ENCODE results near the gene REEP3.

The REEP3 gene

DNA sequence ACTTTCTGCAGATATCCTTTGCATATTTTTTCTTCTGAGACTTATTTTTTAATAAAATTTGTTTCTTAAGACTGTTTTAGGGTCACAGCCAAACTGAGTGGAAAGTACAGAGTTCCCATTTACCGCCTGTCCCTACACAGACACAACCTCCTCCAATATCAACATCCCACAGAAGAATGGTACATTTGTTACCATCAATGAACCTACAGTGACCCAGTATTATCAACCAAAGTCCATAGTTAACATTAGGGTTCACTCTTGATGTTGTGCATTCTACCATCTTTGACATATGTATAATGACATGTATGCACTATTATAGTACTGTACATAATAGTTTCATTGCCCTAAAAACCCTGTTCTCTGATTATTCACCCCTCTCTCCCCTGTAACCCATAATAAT lies 14.6 kb upstream of the REEP3 start:
- no peak for DNase-seq (ENCODE audit: low spot score)

DNA sequence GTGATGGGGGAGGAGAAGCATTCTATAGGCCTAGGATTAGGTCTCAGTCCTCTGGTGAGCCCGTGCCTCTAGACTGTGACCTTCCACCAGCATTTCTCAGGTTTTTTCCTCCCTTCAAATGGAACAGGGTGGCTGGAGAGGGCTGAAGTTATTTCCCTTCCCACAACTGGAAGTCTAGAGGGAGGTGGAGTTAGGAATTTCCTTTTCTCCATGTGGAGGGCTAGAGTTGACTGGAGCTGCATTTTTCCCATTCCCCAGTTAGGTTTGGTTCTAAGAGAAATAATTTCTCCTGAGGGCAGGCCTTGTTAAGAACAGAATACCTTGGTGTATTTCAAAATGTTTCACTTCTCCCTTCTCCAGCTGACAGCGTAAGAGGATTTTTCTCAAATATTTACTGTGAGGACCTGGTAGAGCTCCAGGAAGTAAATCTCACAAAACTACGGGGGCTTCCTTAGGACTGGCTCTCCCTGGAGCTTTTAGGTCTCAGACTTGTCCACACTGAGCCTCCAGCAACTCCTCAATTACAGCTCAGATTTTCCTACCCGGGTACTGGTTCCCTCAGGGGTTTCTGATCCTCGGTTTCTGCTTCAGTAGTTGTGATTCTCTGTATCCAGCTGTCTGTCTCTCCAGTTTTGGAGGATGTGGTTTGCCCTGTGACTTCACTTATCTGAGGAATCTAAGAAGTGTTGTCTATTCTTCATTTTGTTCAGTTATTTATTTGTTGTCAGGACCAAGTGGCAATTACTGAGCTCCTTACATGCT lies 6.0 kb upstream of the REEP3 start:
- no peak for DNase-seq (ENCODE audit: low spot score)

DNA sequence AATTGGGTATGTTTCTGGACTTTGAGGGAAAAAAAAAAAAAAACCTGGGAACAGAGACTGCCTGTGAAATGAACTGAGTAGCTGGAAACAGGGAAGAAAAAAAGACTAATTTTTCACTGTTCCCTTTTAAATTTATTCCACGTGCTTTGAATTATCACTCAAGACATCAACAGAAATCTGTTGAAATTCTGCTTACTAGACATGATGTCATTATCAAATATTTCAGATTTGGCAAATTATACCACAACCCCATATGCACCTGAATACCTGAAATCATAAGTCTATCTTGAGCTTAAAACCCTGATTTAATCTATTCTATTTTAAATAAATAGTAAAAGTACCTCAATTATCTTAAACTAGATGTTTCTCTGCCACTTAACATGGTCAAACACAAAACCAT lies 5.0 kb upstream of the REEP3 start:
- no peak for DNase-seq (ENCODE audit: low spot score)

DNA sequence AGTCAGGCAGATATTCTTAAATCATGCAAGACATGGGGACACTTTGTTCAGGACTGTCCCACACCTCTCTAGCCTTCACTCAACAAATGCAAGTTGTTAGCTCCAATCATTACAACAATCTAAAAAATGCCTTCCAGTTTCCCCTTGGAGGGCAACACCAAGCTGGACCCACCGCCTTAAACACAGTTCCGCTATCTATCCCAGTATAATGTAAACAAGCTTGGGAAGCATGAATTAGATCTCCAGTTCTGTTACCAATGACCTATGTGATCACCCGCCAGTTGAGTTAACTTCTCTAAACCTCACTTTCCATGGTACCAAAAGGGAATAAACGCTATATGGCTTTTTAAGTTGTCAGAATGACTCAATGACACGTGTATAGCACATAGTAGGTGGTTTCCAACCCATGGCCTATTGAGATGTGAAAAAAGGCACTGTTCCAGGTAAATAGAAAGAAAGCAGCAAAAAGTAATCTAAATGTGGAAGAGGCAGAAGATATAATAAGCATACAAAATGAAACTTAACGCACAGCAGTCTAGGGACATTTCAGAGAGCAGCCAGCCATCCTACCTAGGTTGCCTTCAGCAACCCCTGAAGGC lies 2.4 kb upstream of the REEP3 start:
- DNase-seq (ENCODE audit: low spot score), result no peak

DNA sequence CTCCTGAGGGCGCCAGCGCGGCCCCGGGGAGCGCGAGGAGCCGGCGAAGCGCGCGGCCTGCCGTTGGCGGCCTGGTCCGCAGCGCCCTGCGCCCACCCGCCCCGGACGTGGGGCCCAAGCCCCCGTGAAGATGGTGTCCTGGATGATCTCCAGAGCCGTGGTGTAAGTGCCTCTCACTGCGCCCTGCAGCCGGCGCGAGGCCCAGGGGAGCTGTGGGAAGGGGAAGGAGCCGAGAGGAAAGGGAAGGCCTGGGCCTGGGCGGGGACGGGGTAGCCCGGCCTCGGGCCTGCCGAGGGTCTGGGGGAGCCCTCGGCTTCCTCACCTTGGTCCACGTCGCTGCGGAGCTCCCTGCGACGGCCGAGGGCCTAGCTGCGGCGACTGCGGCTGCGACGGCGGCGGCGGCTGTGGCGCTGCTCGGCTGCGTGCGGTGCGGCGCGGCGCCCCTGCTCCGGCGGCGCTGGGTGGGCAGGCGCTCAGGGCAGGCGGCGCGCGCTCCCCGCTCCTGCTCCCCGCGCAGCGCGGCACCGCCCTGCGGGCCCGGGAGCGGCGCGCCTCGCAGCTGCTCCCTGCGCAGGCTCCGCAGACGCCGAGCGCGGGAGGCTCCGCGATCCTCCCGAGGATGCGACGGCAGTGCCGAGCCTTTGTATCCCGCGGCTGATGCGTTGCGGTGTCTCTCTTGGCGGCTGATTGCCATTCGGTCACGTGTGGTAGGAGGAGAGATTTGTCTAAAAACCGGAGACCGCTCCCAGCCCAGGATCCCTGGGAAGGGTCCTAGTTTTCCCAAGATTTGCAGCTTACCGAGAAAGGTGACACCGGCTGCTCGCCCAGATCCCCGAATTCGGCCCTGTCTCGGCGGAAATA lies 445 bp downstream of the REEP3 start:
- DNase-seq (ENCODE audit: low spot score), result peak; percentile 86

DNA sequence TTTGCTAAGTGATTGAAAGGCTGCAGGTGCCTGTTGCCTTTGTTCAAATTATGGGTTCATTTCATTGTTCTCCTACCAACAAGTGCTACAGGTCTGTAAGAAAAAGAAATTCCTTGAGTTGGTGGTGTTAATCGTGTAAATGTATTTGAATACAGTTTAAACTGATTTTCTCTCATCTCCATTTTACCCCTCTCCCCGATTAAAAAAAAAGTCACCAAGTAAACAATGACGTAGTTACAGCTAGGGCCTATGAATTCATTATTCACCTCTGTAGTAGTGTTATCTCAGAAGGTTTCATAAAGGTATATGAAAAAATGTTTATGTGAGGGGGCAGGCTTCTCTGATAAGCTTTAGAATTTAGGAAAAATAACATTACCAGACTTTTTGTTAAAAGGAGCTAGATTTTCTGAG lies 1.1 kb downstream of the REEP3 start:
- peak; percentile 23 for DNase-seq (ENCODE audit: low spot score)

DNA sequence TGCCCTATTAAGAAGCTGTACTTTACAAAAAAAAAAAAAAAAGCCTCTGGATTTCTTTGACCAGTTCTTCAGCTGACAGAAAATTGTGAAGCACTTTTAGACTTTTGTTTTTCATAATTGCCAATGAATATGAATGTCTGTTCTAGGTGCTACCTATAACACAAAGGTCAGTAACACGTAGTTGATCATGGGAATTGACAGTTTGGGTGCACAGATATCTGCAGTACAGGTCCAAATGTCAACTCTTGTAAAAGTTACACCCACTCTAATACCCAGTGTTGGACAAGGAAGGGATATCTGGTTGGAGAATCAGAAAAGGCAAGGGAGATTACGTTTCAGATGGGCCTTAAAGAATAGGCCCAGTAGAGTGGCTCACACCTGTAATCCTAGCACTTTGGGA lies 1.8 kb downstream of the REEP3 start:
- DNase-seq (ENCODE audit: low spot score), result no peak

DNA sequence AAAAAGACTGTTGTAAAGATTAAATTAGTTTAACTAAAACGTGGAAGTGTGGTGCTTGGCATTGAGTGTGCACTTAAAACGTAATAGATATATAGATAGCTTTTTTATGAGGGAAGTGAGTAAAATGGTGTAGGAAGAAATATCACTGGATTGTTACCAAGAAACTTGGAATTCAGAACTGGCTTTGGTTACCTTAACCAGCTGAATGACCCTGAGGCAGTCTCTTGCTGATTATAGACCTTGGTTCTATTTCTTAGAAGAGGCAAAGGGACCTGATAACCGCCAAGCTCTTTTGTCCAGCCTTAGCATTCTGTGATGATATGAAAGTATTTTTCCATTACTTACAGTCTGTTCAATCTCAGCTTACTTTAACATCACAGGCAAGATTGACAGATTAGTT lies 3.8 kb downstream of the REEP3 start:
- no peak for DNase-seq (ENCODE audit: low spot score)

DNA sequence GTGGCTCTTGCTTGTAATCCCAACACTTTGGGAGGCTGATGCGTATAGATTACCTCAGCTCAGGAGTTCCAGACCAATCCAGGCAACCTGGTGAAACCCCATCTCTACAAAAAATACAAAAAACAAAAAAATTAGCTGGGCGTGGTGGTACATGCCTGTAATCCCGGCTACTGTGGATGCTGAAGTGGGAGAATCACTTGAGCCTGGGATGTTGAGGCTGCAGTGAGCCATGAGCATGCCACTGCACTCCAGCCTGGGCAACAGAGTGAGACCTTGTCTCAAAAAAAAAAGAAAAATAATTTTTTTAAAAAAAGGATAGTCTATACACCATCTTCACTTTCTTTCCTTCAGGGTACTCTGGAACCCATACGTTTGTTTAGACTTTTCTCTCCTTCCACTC lies 6.2 kb downstream of the REEP3 start:
- no peak for DNase-seq (ENCODE audit: low spot score)

DNA sequence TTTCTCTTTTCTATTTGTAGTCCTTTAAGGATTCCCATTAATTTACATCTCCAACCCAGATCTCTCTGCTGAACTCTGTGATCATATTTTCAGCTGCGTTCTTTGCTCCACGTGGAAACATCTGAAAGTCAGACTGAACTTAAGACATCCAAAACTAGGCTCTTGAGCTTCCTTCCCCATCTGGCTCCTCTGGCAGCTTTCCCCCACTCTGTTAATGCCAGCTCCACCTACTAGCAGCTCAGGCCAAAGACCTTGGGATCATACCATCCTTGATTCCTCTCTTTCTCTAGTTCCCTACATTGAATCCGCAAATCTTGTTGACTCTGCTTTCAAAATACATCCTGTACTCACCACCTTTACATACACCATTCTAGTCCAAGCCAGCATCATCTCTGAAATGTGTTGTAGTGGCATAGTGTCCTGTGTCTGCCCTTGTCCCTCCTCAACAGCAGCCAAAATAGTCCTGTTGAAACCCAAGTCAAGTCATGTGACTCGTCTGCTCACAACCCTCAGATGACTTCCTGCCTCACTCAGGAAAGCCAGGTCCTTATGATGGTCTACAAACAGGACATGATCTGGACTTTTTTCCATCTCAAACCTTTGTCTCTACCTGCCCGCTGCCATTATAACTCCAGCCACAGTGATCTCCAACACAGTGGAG lies 7.0 kb downstream of the REEP3 start:
- DNase-seq (ENCODE audit: low spot score), result no peak

DNA sequence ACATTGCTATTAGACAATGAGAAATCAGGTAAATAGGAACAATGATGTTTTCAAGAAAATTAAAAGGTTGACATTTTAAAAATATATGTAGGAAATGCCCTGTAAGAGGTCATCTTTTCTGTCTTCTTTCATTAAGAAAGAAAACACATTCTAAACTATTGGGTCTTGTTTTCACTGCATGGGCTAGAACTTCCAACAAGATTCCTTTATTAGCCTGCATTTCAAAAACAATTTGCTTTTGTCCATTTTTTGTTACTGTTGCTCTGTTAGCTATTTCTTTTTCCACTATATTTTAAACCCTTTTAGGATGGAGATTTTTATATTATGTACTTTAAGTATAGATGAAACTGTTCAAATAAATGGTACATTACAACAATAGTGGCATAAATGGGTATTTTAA lies 9.2 kb downstream of the REEP3 start:
- DNase-seq (ENCODE audit: low spot score), result no peak

DNA sequence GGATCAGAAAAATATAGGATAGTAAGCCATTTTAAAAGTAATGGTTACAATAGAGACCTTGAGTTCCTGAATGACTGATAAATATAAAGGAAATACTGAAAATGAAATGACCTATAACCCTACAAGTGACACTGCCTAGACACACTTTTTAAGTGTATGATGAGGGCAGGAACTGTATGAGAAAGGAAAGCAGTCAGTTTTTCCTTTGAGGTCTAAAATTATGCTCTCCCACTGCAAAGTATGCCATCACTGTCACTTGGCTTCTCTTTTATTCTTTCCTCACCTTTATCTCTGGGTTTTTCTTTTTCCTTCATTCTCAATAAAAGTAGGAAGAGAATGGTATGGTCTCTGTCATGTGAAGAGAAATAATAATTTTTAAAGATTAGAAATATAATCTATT lies 13.5 kb downstream of the REEP3 start:
- DNase-seq (ENCODE audit: low spot score), result no peak

DNA sequence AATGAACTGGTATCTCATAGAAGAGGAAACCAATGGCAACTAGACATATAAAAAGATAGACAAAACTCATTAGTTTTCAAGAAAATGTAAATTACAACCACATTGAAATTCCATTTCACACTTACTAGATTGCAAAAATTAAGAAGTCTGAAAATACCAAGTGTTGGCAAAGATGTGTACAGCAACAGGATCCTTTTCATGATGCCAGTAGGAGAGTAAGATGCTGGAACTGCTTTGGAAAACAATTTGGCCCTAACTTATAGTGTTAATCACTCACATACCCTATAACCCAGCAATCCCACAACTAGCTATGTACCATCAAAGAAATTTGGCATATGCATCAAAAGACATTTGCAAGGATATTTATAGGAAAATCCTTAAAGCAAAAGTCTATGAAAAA lies 15.5 kb downstream of the REEP3 start:
- DNase-seq (ENCODE audit: low spot score), result no peak

DNA sequence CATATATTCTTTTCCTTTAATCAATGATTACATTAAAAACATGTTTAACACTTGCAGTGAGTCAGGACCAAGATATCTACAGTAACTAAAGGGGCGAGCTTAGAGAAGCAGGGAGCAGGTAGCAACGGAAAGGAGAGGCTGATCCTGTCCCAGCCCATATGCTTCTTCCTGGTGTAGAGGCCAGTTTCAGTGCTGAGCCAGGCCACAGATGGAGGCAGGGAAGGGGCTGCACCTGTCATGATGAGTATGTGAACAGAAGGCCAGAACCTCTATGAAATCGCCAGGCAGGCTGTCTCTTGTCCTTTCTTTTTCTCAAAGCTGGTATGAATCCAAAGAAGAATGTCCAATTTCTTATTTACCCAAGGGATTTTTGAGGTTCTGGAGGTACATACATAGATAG lies 16.3 kb downstream of the REEP3 start:
- DNase-seq (ENCODE audit: low spot score), result no peak

DNA sequence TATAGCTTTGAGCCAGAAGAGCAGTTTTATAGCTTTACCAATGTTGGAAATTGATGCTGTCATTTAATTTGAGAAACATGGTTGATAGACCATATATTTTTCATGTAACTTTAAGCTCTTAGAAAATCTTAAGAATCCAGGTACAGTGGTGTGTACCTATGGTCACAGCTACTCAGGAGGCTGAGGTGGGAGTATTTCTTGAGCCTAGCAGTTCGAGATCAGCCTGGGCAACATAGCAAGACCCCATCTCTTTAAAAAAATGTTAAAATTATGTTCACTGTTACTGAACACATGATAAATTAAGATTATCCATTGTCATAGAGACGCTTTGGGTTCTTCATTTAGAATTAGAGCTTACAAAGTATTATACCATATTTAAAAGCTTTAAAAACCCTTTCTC lies 18.2 kb downstream of the REEP3 start:
- no peak for DNase-seq (ENCODE audit: low spot score)

DNA sequence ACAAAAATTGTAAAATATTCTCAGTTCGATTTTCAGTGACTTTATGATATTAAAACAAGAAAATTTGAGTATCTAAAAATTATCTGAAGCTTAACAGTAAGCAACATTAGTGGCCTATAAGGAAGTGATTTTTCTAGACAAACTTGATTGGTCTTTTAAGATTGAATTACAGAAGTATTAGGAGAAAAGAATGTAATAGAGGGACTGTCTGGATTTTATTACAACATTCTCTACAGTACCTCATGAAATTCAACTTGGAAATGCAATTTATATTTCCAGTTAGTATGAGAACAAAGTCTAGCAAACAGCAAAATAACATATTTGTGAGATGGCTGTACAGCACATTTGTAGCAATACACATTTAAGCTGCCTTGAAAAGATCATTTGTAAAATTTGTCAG lies 18.8 kb downstream of the REEP3 start:
- DNase-seq (ENCODE audit: low spot score), result no peak

DNA sequence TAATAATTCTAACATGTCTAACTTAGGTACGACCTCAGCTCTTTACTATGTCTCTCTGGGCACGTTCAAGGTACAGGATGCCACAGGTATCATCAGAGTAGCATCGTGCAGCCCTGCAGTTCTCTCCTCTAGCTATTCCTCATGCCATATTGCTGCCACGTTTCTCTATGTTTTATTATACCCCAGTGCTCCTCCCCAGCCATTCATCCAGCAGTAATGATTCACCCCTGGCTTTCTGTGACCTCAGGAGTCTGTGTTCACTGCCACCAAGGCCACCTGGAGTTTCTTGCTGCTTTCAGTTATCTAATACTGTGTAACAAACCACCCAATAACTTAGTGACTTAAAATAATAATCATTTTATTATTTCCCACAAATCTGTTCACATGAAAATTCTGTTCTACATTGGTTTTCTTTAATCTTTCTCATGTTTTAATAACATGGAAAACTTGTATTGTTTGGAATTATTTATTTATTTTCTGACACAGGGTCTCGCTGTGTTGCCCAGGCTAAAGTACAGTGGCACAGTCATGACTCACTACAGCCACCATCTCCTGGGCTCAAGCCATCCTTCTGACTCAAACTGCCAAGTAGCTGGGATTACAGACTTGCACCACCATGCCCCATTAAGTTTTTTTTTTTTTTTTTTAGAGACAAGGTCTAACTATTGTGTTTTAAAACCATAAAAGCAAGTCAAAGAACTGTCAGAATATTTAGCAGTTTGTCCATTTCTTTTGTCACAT lies 21.8 kb downstream of the REEP3 start:
- DNase-seq (ENCODE audit: low spot score), result no peak

DNA sequence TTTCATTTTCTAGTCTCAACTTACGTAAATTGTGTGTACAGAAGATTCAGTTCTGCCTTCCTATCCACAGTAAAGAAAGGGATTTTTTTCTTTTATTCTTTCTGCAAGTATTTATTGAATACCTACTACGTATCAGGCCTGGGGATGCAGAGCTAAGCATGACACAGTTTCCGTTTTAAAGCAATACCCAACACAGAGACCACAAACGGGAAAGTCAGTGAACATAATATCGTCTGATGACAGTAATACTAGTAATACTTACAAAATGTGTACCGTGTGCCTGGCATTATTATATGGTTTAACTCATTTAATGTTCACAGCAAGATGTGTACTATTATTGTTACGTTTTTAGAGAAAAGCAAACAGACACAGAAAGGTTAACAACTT lies 22.4 kb downstream of the REEP3 start:
- DNase-seq (ENCODE audit: low spot score), result no peak

DNA sequence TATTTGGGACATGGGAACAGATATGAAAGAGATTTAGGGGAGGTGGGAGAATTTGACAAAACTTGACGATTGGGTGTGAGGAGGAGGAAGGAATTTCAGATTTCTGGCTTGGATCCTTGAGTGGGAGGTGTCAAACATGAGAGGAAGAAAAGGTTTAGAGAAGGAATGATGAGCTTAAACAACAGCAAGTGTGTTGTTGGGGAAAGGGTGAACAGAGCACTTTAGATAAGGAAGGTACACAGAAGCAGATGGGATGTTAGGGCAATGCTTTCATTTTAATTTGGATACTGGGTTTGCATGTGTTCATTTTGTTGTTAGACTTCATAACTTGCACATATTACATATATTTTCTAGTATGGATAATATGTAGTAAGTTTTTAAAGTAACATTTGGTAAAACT lies 23.2 kb downstream of the REEP3 start:
- no peak for DNase-seq (ENCODE audit: low spot score)

DNA sequence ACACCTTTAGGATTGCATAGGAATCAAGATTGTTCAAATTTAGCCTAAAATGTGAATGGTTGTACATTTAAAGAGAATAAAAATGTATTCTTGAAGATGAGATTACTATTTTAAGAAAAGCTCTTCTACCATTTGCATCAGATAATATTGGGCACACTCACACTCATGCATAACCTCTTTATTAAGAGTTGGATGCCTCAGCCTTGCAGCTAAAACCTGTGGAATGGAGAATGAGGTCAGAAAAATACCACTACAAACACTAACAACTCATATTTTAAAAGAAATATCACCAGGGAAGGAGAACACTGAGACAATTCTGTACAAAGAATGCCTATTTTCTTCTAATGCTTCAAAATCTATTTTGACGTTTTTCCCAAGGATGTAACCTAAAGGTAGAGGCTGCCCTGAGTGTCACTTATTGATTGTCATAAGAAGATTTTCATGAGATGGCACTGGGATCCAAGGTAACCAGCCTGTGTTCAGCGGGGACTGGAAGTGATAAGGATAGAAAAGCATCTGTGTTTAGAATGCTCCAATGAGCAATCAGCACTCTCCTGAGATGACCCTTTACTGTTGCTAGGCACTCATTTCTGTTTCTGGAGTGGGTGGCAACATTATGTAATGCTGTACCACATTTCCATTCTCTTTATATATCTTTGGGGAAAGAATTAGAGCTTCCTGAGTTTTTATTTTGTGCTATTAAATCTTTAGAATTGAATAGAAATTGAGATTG lies 26.6 kb downstream of the REEP3 start:
- DNase-seq (ENCODE audit: low spot score), result no peak

DNA sequence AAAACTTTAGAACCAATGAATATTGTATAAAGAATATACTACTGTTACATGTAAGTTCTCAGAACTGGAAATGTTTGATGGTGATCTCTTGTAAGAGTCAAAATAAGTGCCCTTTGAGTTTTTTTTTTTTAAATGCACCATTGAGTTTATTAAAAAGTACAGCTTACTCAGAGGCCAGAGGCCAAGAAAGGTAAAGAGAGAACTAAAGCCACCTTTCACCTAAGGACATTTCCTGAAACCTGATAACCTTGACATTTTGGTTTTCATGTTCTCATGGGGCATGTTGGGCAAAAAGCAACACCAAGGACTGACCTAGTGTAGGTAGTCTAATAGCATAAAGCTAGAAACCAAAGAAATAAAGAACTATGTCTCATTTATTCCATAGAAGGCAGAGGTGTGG lies 27.7 kb downstream of the REEP3 start:
- no peak for DNase-seq (ENCODE audit: low spot score)
